C4-2B (cell line): ENCODE measurements around the gene MAP3K14.

Source experiments
- ZFX ChIP-seq: fragments of 450-650 bp; IDR thresholded peaks from 2 replicates; pipeline ENCODE4 v1.6.1; 2017
- TF ChIP-seq, protein P1 (sequence below): fragments of 450-650 bp; conservative IDR thresholded peaks from 2 replicates; pipeline ENCODE4 v1.5.1; 2017; ENCODE audit warnings: mild to moderate bottlenecking

- TF ChIP-seq, protein P1, sequence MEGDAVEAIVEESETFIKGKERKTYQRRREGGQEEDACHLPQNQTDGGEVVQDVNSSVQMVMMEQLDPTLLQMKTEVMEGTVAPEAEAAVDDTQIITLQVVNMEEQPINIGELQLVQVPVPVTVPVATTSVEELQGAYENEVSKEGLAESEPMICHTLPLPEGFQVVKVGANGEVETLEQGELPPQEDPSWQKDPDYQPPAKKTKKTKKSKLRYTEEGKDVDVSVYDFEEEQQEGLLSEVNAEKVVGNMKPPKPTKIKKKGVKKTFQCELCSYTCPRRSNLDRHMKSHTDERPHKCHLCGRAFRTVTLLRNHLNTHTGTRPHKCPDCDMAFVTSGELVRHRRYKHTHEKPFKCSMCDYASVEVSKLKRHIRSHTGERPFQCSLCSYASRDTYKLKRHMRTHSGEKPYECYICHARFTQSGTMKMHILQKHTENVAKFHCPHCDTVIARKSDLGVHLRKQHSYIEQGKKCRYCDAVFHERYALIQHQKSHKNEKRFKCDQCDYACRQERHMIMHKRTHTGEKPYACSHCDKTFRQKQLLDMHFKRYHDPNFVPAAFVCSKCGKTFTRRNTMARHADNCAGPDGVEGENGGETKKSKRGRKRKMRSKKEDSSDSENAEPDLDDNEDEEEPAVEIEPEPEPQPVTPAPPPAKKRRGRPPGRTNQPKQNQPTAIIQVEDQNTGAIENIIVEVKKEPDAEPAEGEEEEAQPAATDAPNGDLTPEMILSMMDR: no peak
- TF ChIP-seq ZFX: no peak
These were observed 22.3 kb downstream of the MAP3K14 start for GRCh38 chr17:45294506-45294905.
